Measurements from ENCODE around the gene SLC2A2.
"Not testable (repeated sequence)": the region's sequence is repeated elsewhere in the genome, so short reads cannot be mapped to it uniquely, and the experiment has no call there.

The SLC2A2 gene

GRCh38 chr3:170989100-170989648 is 37.3 kb downstream of the SLC2A2 start:
- DNase-seq (ENCODE audit: low spot score) (no peak), FAIRE-seq (no peak)

- DNase-seq (ENCODE audit: low spot score) (no peak), FAIRE-seq (no peak)
Observed at GRCh38 chr3:170988378-170988777, 38.1 kb downstream of the SLC2A2 start.

GRCh38 chr3:170985304-170985703 is 41.2 kb downstream of the SLC2A2 start:
- no peak for FAIRE-seq

DNA sequence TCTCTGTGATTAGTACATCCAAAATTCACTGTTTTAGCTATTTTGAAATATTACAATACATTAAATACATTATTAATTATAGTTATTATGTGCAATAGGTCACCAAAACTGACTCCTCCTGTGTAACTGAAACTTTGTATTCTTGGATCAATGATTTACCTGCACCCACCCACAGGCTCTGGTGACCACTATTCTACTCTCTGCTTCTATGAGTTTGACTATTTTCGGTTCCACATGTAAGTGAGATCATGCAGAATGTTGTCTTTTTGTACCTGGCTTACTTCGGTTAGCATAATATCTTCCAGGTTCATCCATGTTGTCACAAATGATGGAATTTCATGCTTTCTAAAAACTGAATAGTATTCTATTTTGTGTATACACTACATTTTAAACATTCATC is 43.8 kb downstream of the SLC2A2 start:
- DNase-seq (ENCODE audit: low spot score) (no peak), FAIRE-seq (no peak)

More at GRCh38 chr3:170985304-170985703, 41.2 kb downstream of the SLC2A2 start:
- DNase-seq (ENCODE audit: low spot score), result no peak

- DNase-seq (ENCODE audit: low spot score) (no peak), FAIRE-seq (peak; percentile 64)
Observed at GRCh38 chr3:170980399-170980798, 46.1 kb downstream of the SLC2A2 start.

GRCh38 chr3:170977949-170978745 is 48.4 kb downstream of the SLC2A2 start:
- FAIRE-seq (peak; percentile 90), DNase-seq (ENCODE audit: low spot score) (peak; percentile 56)

DNA sequence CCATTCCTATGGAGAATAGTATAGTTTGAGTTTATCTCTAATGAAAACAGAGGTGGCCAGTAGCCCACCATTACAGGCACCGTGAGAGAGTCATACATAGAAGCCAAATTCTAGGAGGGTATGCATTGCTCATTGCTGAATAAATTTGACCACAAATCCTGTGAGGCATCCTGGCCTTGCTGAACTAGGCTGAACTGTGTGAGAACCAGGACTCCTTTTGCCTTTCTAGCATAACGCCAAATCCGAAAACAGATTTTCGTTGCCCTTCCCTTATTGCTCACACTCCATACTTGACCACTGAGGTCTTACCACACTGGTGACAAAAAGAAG is 50.4 kb downstream of the SLC2A2 start:
- no peak for FAIRE-seq
- DNase-seq (ENCODE audit: low spot score), result no peak

DNA sequence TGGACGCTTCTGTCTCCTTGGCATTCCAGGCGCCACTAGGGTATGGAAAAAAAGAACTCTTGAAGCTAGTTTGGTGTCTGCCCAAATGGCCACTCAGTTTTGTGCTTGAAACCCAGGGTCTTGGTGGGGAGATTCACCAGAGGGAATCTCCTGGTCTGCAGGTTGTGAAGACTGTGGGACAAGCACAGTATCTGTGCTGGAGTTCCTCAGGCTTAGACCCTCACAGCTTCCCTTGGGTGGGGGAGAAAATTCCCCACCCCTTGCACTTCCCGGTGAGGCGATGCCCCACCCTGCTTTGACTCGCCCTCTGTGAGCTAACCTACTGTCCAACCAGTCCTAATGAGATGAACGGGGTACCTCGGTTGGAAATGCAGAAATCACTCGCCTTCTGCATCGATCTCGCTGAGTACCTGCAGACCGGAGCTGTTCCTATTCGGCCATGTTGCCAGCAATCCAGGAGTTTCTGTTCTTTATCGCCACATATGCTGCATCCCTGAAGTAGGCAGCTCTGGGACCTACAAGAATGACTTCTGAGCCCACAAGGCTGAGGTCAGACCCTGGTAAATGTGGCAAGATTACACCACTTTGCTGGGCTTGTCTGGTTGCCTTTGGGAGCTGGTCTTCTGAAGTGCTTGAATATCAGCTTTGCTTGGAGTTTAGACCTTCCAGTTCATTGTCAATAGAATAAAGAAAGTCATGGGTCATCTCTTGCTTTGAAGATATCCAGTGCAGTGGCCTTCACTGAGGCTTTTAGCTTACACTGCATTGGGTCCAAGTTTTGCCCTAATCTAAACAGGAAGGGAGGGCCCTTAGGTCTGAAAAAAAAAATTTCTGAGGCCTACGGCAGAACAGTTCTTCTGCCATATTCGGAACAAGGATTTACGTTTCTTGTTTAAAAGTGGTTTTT is 51.0 kb downstream of the SLC2A2 start:
- no peak for FAIRE-seq
- no peak for DNase-seq (ENCODE audit: low spot score)

GRCh38 chr3:170974872-170975271 is 51.6 kb downstream of the SLC2A2 start:
- FAIRE-seq (no peak), DNase-seq (ENCODE audit: low spot score) (no peak)

DNA sequence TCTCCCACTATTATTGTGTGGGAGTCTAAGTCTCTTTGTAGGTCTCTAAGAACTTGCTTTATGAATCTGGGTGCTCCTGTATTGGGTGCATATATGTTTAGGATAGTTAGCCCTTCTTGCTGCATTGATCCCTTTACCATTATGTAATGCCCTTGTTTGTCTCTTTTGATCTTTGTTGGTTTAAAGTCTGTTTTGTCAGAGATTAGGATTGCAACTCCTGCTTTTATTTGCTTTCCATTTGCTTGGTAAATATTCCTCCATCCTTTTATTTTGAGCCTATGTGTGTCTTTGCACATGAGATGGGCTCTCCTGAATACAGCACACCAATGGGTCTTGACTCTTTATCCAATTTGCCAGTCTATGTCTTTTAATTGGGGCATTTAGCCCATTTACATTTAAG is 53.6 kb downstream of the SLC2A2 start:
- FAIRE-seq; DNase-seq (ENCODE audit: low spot score): not testable (repeated sequence)

DNA sequence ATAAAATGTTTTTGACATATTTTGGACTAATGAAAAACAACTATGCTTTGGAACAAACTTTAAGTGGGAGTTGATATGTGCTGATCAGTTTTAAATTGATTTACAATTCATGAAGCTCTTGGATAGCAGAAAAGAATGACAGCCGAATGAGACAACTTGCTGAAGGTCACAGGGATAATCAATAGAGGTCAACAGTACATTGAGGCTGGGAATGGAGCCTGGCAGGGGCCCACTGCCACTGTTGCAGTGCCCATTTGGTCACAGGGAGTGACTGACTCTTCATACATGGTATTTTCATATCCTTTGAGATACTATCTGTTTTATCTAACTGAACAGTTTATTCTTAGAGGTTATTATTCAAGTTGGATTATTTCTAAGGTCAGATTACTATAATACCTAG is 59.4 kb downstream of the SLC2A2 start:
- DNase-seq (ENCODE audit: low spot score) (no peak), FAIRE-seq (no peak)

GRCh38 chr3:170966495-170966894 is 60.0 kb downstream of the SLC2A2 start:
- FAIRE-seq (no peak), DNase-seq (ENCODE audit: low spot score) (no peak)

DNA sequence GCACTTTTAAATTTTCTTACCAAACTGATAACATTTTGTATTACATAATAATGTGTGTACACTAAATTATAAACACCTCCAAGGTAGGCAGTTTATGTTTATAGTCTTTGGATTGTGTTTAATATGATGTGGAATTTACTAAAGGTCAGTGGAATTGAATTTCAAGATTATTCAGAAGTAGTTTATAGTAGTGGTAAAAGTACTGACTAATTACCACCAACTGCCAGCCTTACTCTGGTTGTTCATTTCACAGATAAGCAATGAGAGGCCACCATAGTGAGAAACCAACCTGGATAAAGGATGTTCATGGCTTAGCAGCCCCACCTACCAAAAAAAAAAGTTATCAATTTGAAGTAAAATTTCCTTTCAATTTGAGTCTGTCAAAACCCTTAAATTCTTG is 64.1 kb downstream of the SLC2A2 start:
- FAIRE-seq (no peak), DNase-seq (ENCODE audit: low spot score) (no peak)

DNA sequence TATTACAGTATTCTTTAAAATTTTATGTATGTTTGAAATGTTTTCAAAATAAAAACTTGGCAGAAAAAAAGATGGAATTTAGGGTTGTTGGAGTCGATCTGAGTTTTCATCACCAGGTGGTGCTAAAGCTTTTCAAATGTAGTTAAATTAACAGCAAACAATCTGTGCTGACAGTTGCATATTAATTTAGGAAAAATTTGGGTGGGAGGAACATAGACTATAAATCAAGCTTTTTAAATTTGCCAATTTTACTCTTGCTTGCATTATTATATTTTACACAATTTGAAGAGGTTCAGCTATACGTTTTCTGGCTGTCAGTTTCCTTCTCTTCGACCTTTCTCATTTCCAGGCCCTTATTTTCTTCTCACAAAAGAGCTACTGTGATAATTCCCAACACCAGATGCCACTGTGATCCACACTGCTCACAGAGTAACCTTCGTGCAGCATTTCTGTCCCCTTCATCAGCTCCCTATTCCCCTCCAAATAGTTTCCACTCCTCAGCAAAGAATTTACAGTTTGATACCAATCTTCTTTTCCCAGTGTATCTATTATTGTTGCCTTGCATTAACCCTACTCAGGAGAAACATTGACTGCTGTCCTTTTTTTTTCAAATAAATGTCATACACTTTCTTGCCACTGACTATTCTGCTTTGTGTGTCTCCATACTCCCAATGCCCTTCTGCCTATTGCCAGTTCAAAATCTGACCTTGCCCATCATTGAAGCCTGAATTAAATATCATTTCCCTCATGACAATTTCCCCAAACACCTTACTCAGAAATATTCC is 64.7 kb downstream of the SLC2A2 start:
- FAIRE-seq, result peak; percentile 88
- peak; percentile 45 for DNase-seq (ENCODE audit: low spot score)

DNA sequence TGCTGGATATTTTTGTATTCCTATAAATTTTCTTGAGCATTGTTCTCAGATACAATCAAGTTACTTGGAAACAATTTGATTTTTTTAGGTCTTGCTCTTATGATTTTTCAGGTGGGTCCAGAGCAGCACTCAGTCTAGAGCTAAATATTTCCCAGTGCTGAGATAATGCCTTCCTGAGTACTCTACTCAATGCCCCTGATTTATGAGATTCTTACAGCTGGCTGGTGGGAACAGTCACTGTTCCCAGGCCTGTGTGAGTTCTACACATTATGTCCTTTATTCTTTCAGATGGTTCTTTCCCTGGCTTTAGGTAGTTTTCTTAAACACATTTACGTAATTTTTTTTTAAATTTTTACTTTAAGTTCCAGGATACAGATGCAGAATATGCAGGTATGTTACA is 67.1 kb downstream of the SLC2A2 start:
- no peak for FAIRE-seq
- DNase-seq (ENCODE audit: low spot score), result no peak

DNA sequence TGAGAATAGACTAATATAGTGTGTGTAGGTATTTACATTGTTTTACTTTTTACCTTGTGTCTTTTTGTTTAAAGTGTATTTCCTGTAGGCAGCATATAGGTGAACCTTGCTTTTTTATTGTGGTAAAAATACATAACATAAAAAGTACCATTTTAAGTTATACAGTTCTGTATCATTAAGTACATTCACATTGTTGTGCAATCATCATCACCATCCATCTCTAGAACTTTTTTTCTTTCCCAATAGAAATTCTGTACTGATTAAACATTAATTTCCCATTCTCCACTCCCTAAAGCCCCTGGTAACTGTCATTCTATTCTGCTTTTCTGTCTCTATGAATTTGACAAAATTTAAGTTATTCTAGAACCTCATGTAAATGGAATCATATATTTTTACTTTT is 69.9 kb downstream of the SLC2A2 start:
- peak; percentile 30 for FAIRE-seq
- no peak for DNase-seq (ENCODE audit: low spot score)

- no peak for DNase-seq (ENCODE audit: low spot score)
- FAIRE-seq, result no peak
Observed at GRCh38 chr3:170953736-170954135, 72.8 kb downstream of the SLC2A2 start.

DNA sequence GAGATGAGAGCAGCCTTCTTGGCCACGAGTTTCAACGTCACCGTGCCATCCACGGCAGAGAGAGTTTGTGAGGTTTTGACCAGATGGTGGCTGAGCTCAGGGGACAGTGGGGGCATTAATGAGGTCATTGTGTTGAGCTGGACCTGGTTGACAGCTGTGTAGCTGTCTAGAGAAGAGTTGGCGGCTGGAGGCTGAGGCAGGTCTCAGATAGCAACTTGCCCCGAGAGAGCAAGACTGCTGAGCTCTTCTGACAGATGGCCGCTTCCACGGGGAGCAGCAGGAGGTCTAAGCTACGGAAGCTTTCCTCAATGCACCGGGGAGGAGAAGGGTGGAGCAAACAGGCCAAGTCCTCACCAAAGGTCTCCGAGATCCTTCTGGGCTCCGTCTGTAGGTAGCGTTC is 73.3 kb downstream of the SLC2A2 start:
- FAIRE-seq (no peak), DNase-seq (ENCODE audit: low spot score) (no peak)

- no peak for DNase-seq (ENCODE audit: low spot score)
- FAIRE-seq, result no peak
Observed at GRCh38 chr3:170949211-170949610, 77.3 kb downstream of the SLC2A2 start.

GRCh38 chr3:170947018-170947769 is 79.3 kb downstream of the SLC2A2 start:
- DNase-seq (ENCODE audit: low spot score), result no peak
- FAIRE-seq, result no peak

All from RCC 7860 (cell line).